GM12878 (cell line): ENCODE data around the gene AGBL2. TPM values are rescaled to one million over a fixed set of nuclear protein-coding genes. Genes with fewer than 3 reads are reported as not detected.

ENCODE experiments used
- ATAC-seq: fragments of 200-7000 bp; cut with Tn5 transposase; 3 replicates; pipeline ENCODE4 v1.9.1; 2020; ENCODE audit warnings: mild to moderate bottlenecking, moderate library complexity
- BruUV-seq: library from RNA; stranded (reverse); fragments of 400-500 nt; replicated peaks from 2 replicates; lab custom pipeline; 2021; lab: Mats Ljungman, UMichigan
- CTCF ChIA-PET: fragments of 300-600 bp; sonication (Branson Sonifier 250); formaldehyde crosslinking; extraction: SDS; loops from one replicate; lab custom pipeline; 2021; ENCODE audit warnings: inconsistent platforms; lab: Yijun Ruan, JAX
- POLR2A ChIA-PET: fragments of 350-600 bp; formaldehyde crosslinking; extraction: SDS; loops from one replicate; lab custom pipeline; 2021; ENCODE audit warnings: inconsistent platforms; lab: Charles Lee
- RAD21 ChIA-PET: fragments of 300-600 bp; sonication (Branson Sonifier 250); formaldehyde crosslinking; loops from one replicate; lab custom pipeline; 2023; ENCODE audit warnings: antibody characterized with exemption; ENCODE audit not compliant: unreplicated experiment; lab: Charles Lee
- SMC1A ChIA-PET: fragments of 300-600 bp; sonication (Branson Sonifier 250); formaldehyde crosslinking; loops from one replicate; lab custom pipeline; 2023; ENCODE audit not compliant: unreplicated experiment, uncharacterized antibody; lab: Charles Lee
- DNase-seq: peaks from one replicate; pipeline ENCODE4 v3.0.0-alpha.2; 2011; ENCODE audit warnings: low read depth, low spot score
- FAIRE-seq: peaks from 3 replicates; lab custom pipeline; 2011; peaks lifted over from hg19 to GRCh38; lab: Jason Lieb, UNC
- H2AFZ ChIP-seq: 2 replicates; pipeline ENCODE4 v1.6.0; 2011; ENCODE audit warnings: low read depth, low read length, control low read depth; ENCODE audit not compliant: control insufficient read depth
- H3K27ac ChIP-seq: 2 replicates; pipeline ENCODE4 v1.5.1; 2011; ENCODE audit warnings: control low read depth; ENCODE audit not compliant: control insufficient read depth, insufficient read depth
- H3K27me3 ChIP-seq, 2 experiments: replicated peaks in 1 of 2; 2 replicates each; pipeline versions ENCODE4 v1.6.0 to v1.6.1; 2011; ENCODE audit warnings: low read length in 1 of 2; ENCODE audit not compliant: control insufficient read depth in 2 of 2, insufficient read depth in 2 of 2
- H3K36me3 ChIP-seq, 2 experiments: 2 replicates each; pipeline ENCODE4 v1.5.1; 2011; ENCODE audit warnings: low read length in 1 of 2; ENCODE audit not compliant: control insufficient read depth in 2 of 2, insufficient read depth in 2 of 2
- H3K4me1 ChIP-seq: 2 replicates; pipeline ENCODE4 v1.6.1; 2011; ENCODE audit warnings: mild to moderate bottlenecking, low read length, moderate library complexity, mixed read lengths; ENCODE audit not compliant: control insufficient read depth, insufficient read depth
- H3K4me2 ChIP-seq: 2 replicates; pipeline ENCODE4 v1.6.0; 2011; ENCODE audit warnings: control low read depth; ENCODE audit not compliant: control insufficient read depth, insufficient read depth
- H3K4me3 ChIP-seq: fragments of 200-600 bp; sonication (generic); 2 replicates; pipeline ENCODE4 v1.5.1; 2016
- H3K79me2 ChIP-seq: 2 replicates; pipeline ENCODE4 v1.6.0; 2011; ENCODE audit warnings: low read length; ENCODE audit not compliant: control insufficient read depth, insufficient read depth
- H3K9ac ChIP-seq: 2 replicates; pipeline ENCODE4 v1.8.0; 2011; ENCODE audit warnings: low read length, control low read depth, mixed read lengths; ENCODE audit not compliant: control insufficient read depth, insufficient read depth
- H3K9me3 ChIP-seq: replicated peaks from 3 replicates; pipeline ENCODE4 v1.5.1; 2011; ENCODE audit warnings: mild to moderate bottlenecking, low read length; ENCODE audit not compliant: control insufficient read depth, insufficient read depth
- H4K20me1 ChIP-seq: 2 replicates; pipeline ENCODE4 v1.6.0; 2011; ENCODE audit not compliant: control insufficient read depth, insufficient read depth
- ASH2L ChIP-seq: fragments of 300-600, 200-600 bp; sonication (generic); IDR thresholded peaks from 2 replicates; pipeline ENCODE4 v1.6.1; 2017; ENCODE audit warnings: low read depth, mild to moderate bottlenecking, borderline replicate concordance
- BACH1 ChIP-seq: fragments of 450-650 bp; IDR thresholded peaks from 2 replicates; pipeline ENCODE4 v1.6.1; 2017; ENCODE audit warnings: mild to moderate bottlenecking, borderline replicate concordance
- CEBPZ ChIP-seq: fragments of 150-350 bp; IDR thresholded peaks from 2 replicates; pipeline ENCODE4 v1.6.1; 2016; ENCODE audit warnings: low read depth, low read length
- E2F8 ChIP-seq: fragments of 450-650 bp; IDR thresholded peaks from 2 replicates; pipeline ENCODE4 v1.6.1; 2018; ENCODE audit warnings: mild to moderate bottlenecking, low read depth, moderate library complexity; ENCODE audit not compliant: partially characterized antibody
- NR2F1 ChIP-seq: fragments of 450-650 bp; conservative IDR thresholded peaks from 2 replicates; pipeline ENCODE4 v1.6.1; 2017; ENCODE audit warnings: mild to moderate bottlenecking
- PKNOX1 ChIP-seq: fragments of 450-650 bp; IDR thresholded peaks from 2 replicates; pipeline ENCODE4 v1.6.1; 2016; ENCODE audit warnings: mild to moderate bottlenecking
- POLR2AphosphoS2 ChIP-seq: IDR thresholded peaks from 2 replicates; pipeline ENCODE4 v1.6.1; 2011; ENCODE audit warnings: low read depth, mild to moderate bottlenecking, low read length, improper control_type of control experiment, moderate library complexity
- SIX5 ChIP-seq: IDR thresholded peaks from 2 replicates; pipeline ENCODE4 v1.6.1; 2011; ENCODE audit warnings: mild to moderate bottlenecking, low read depth, low read length, moderate library complexity; ENCODE audit not compliant: severe bottlenecking
- USF2 ChIP-seq: IDR thresholded peaks from 2 replicates; pipeline ENCODE4 v1.6.1; 2011; ENCODE audit warnings: low read depth, low read length, improper control_type of control experiment, borderline replicate concordance
- ZNF207 ChIP-seq: fragments of 450-650 bp; IDR thresholded peaks from 2 replicates; pipeline ENCODE4 v1.6.1; 2014; ENCODE audit warnings: antibody characterized with exemption, mild to moderate bottlenecking, borderline replicate concordance
- ZZZ3 ChIP-seq: IDR thresholded peaks from 2 replicates; pipeline ENCODE4 v1.6.1; 2011; ENCODE audit warnings: low read depth; ENCODE audit not compliant: control insufficient read depth, insufficient read length
- WGBS: methylation state at CpG from one replicate; pipeline ENCODE4 v1.1.6; 2016; ENCODE audit warnings: low lambda C conversion rate; ENCODE audit not compliant: insufficient replicate concordance, insufficient coverage; ENCODE audit errors: missing lambda C conversion rate; 5-methylcytosine and 5-hydroxymethylcytosine counted together
- in situ Hi-C: fragments of 300-500 bp; cut with MboI; formaldehyde crosslinking; loops from 9 replicates; pipeline ENCODE4 v1.14.3; 2018; ENCODE audit warnings: mixed read lengths
- intact Hi-C: fragments of 100-400 bp; cut with micrococcal nuclease; formaldehyde crosslinking; loops from one replicate; pipeline ENCODE4 v1.14.2; 2022; ENCODE audit not compliant: unreplicated experiment
- polyA plus RNA-seq, 11 experiments: library from polyadenylated mRNA; depleted of rRNA in 4 of 11; unstranded in 6 of 11; stranded (reverse) in 5 of 11; fragments of >200 nt; fragmentation: Nextera tagmentation in 4 of 11; fragmentation: Illumina TruSeq in 1 of 11; extraction: Ambion mirVana in 4 of 11; extraction: Trizol in 1 of 11; gene quantifications; 1 replicate in 1 of 11; 2 replicates in 10 of 11; pipeline versions ENCODE4 v1.2.1 to v1.2.3, GENCODE V29; 2011 to 2016; ENCODE audit warnings: inconsistent platforms in 2 of 11, missing spikeins in 2 of 11, low read depth in 1 of 11
- total RNA-seq, 4 experiments: library from RNA; depleted of rRNA in 3 of 4; stranded (reverse); fragments of >200 nt in 3 of 4; fragmentation: Illumina TruSeq in 1 of 4; extraction: Trizol in 1 of 4; gene quantifications; 2 replicates each; pipeline versions ENCODE4 v1.2.1 to v1.2.3, GENCODE V29; 2013 to 2021

Gene AGBL2
- total and polyA plus RNA-seq, 10 of the 15 experiments (the other 5 are each of a cell fraction or from before 2014, with no cell fraction given): 0.93 to 12.2 (median 2.9) TPM

GRCh38 chr11:47711816-47712215, 3.4 kb downstream of the AGBL2 start:
- no peaks in the 10 kb centered on the region for H3K79me2 ChIP-seq
- no peak overlapping the region for H3K4me3 ChIP-seq
- peaks cover 0 to 8% of the 10 kb centered on the region in 2 experiments; a peak in 2 of 4 replicates for H3K36me3 ChIP-seq
- intact Hi-C loops (no loop called here), in situ Hi-C loops (no loop called here)
- H2AFZ ChIP-seq: no peak overlapping the region
- no peak overlapping the region for H3K9ac ChIP-seq
- DNase-seq: no peak
- SMC1A ChIA-PET: interaction anchor here (0.6 kb wide), 1 partner anchor 13 kb away, joined by 6 read pairs; no protein-coding TSS in a partner anchor
- no peaks in the 10 kb centered on the region for H3K9me3 ChIP-seq
- RAD21 ChIA-PET: no interaction called here
- no peak overlapping the region for H3K4me2 ChIP-seq
- POLR2A ChIA-PET: no interaction called here
- BruUV-seq: no TSS peak
- WGBS: 100% methylated on average over 5 of the region's 5 CpGs
- H3K27me3 ChIP-seq: no peaks in the 10 kb centered on the region
- H3K4me1 ChIP-seq: no peaks in the 10 kb centered on the region
- CTCF ChIA-PET: interaction anchor here (1.0 kb wide), 1 partner anchor 10 kb away, joined by 3 read pairs; no protein-coding TSS in a partner anchor
- FAIRE-seq: no peak
- TF ChIP-seq ZNF207: no peak
- no peak for TF ChIP-seq ZZZ3
- no peak for TF ChIP-seq ASH2L
- no peak for TF ChIP-seq SIX5
- TF ChIP-seq USF2: no peak
- no peak for TF ChIP-seq NR2F1
- TF ChIP-seq POLR2AphosphoS2: no peak
- TF ChIP-seq E2F8: no peak
- TF ChIP-seq CEBPZ: no peak
- TF ChIP-seq BACH1: no peak
- TF ChIP-seq PKNOX1: no peak
- no peaks in the 10 kb centered on the region for H4K20me1 ChIP-seq
- no peak overlapping the region for H3K27ac ChIP-seq
- ATAC-seq: no peak
